NT2/D1 (cell line): ENCODE data around the gene RPL18.

Experiments
- SUZ12 ChIP-seq: IDR thresholded peaks from 2 replicates; pipeline ENCODE4 v1.6.1; 2011; ENCODE audit not compliant: insufficient read length, insufficient read depth; ENCODE audit errors: extremely low read depth
- YY1 ChIP-seq: IDR thresholded peaks from 2 replicates; pipeline ENCODE4 v1.6.1; 2011; ENCODE audit not compliant: insufficient read length, insufficient read depth
- ZNF274 ChIP-seq: IDR thresholded peaks from 2 replicates; pipeline ENCODE4 v1.6.1; 2011; ENCODE audit warnings: mild to moderate bottlenecking, low read depth, low read length

- TF ChIP-seq YY1 (no peak), ZNF274 (no peak), SUZ12 (no peak)
Measured at GRCh38 chr19:48571378-48572162, 47.4 kb downstream of the RPL18 start.
